Kidney epithelial cell (primary cell): ENCODE results near the gene LDB2. TPM values are rescaled to one million over a fixed set of nuclear protein-coding genes. Genes with fewer than 3 reads are reported as not detected.

ENCODE experiments used
- DNase-seq: peaks from one replicate; pipeline ENCODE4 v3.0.0-alpha.2; 2010; ENCODE audit warnings: low read depth
- H3K27me3 ChIP-seq: 2 replicates; pipeline ENCODE4 v1.6.0; 2011; ENCODE audit warnings: low read length; ENCODE audit not compliant: control insufficient read depth, insufficient read depth
- H3K36me3 ChIP-seq: 2 replicates; pipeline ENCODE4 v1.5.1; 2011; ENCODE audit warnings: low read length; ENCODE audit not compliant: control insufficient read depth, insufficient read depth
- H3K4me3 ChIP-seq: 2 replicates; pipeline ENCODE4 v1.5.1; 2011; ENCODE audit warnings: low read depth, mild to moderate bottlenecking, control low read depth, low read length
- CTCF ChIP-seq: IDR thresholded peaks from 2 replicates; pipeline ENCODE4 v1.5.1; 2011; ENCODE audit warnings: mild to moderate bottlenecking, moderate library complexity, low read length, control low read depth, inconsistent platforms; ENCODE audit not compliant: insufficient read depth, poor library complexity, severe bottlenecking
- total RNA-seq: library from RNA; depleted of rRNA; stranded (reverse); fragments of >200 nt; gene quantifications from 2 replicates; pipeline ENCODE4 v1.2.3, GENCODE V29; 2015

LDB2 gene
- total RNA-seq, 1 donor from 2014 or later: 0.46 TPM

- H3K27me3 ChIP-seq: no peaks in the 10 kb centered on the region
These were observed 152.6 kb downstream of the LDB2 start for GRCh38 chr4:16745887-16746286.

GRCh38 chr4:16745009-16745635 is 153.3 kb downstream of the LDB2 start:
- no peaks in the 10 kb centered on the region for H3K27me3 ChIP-seq
- no peak for TF ChIP-seq CTCF
- no peak overlapping the region for H3K4me3 ChIP-seq
- DNase-seq: no peak
- H3K36me3 ChIP-seq: no peaks in the 10 kb centered on the region

More at GRCh38 chr4:16745887-16746286, 152.6 kb downstream of the LDB2 start:
- Histone ChIP-seq H3K4me3 (no peak overlapping the region), H3K36me3 (no peaks in the 10 kb centered on the region)
- no peak for DNase-seq
- TF ChIP-seq CTCF: no peak

DNA sequence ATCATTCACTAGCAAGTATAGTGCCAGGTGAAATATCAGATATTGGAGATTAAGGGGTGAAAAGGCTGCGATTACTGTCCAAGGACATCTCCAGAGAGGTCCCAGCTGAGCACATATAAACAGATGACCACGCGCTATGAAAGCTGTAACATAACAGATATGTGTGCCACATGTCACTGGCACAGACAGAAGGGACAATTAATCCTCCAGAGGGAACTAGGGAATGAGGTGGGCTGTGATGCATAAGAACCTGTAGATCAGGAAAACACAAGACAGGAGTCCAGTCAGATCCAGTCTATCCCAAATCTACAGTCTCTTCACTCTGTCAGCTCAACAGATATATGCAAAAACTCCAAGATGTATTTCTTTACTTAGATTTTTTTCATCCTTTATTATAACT is 157.2 kb downstream of the LDB2 start:
- Histone ChIP-seq H3K27me3 (no peaks in the 10 kb centered on the region), H3K36me3 (no peaks in the 10 kb centered on the region), H3K4me3 (no peak overlapping the region)
- no peak for TF ChIP-seq CTCF
- DNase-seq: no peak

GRCh38 chr4:16739997-16740624 is 158.3 kb downstream of the LDB2 start:
- no peaks in the 10 kb centered on the region for H3K27me3 ChIP-seq
- H3K36me3 ChIP-seq: no peaks in the 10 kb centered on the region
- no peak for DNase-seq
- TF ChIP-seq CTCF: no peak
- H3K4me3 ChIP-seq: no peak overlapping the region

- Histone ChIP-seq H3K36me3 (no peaks in the 10 kb centered on the region), H3K4me3 (no peak overlapping the region), H3K27me3 (no peaks in the 10 kb centered on the region)
- DNase-seq: no peak
- no peak for TF ChIP-seq CTCF
These were observed 159.9 kb downstream of the LDB2 start for GRCh38 chr4:16738558-16738957.

- DNase-seq: no peak
- Histone ChIP-seq H3K27me3 (no peaks in the 10 kb centered on the region), H3K36me3 (no peaks in the 10 kb centered on the region), H3K4me3 (no peak overlapping the region)
- no peak for TF ChIP-seq CTCF
These were observed 164.9 kb downstream of the LDB2 start for GRCh38 chr4:16733509-16733908.
